LNCAP (cell line): ENCODE results near the gene FMN2.

Source experiments
- TF ChIP-seq, protein P1 (sequence below): fragments of 450-650 bp; IDR thresholded peaks from 2 replicates; pipeline ENCODE4 v1.5.1; 2017; ENCODE audit warnings: mild to moderate bottlenecking

FMN2 gene

GRCh38 chr1:240465531-240465940 lies 373.9 kb downstream of the FMN2 start:
- TF ChIP-seq, protein P1, sequence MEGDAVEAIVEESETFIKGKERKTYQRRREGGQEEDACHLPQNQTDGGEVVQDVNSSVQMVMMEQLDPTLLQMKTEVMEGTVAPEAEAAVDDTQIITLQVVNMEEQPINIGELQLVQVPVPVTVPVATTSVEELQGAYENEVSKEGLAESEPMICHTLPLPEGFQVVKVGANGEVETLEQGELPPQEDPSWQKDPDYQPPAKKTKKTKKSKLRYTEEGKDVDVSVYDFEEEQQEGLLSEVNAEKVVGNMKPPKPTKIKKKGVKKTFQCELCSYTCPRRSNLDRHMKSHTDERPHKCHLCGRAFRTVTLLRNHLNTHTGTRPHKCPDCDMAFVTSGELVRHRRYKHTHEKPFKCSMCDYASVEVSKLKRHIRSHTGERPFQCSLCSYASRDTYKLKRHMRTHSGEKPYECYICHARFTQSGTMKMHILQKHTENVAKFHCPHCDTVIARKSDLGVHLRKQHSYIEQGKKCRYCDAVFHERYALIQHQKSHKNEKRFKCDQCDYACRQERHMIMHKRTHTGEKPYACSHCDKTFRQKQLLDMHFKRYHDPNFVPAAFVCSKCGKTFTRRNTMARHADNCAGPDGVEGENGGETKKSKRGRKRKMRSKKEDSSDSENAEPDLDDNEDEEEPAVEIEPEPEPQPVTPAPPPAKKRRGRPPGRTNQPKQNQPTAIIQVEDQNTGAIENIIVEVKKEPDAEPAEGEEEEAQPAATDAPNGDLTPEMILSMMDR: no peak

GRCh38 chr1:240466509-240466908 lies 374.8 kb downstream of the FMN2 start:
- TF ChIP-seq, protein P1: no peak

DNA sequence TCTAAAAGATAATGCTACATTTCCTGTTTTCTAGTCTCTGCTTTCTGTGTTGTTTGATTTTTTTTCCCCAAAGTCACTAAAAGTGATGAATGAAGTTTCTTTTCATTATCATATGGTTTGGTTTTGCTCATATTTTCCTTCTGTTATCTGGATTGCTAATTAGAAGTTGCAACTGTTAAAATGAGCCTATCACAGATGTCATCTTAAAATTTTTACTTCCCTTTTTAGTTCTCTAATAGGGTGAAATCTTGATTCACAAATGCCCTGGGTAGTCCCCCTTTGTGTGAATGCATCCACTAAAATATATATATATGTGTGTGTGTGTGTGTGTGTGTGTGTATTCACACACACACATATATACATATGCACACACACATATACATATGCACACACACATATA lies 376.2 kb downstream of the FMN2 start:
- TF ChIP-seq, protein P1: no peak

- TF ChIP-seq, protein P1: no peak
These were observed 377.0 kb downstream of the FMN2 start for GRCh38 chr1:240468656-240469055.

- TF ChIP-seq, protein P1: no peak
These were observed 382.5 kb downstream of the FMN2 start for GRCh38 chr1:240474133-240474614.

- TF ChIP-seq, protein P1: no peak
These were observed 384.1 kb downstream of the FMN2 start for GRCh38 chr1:240475832-240476231.

DNA sequence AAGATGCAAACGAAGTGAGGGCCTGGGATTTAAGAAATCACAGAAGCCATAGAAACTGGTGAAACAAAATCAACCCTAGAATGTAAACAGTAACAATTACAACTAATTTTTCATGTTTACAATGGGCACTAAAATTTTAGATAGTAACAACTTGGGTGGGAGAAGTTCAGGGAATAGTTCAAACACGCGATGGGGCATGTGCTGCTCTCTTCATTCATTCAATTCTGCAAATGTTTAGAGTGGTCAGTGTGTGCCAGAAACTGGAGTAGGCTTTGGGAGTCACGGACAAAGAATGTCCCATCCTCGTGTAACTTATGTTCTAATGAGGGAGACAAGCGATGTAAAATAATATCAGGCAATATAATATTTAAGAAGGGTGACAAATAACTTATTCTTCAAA lies 386.9 kb downstream of the FMN2 start:
- TF ChIP-seq, protein P1: no peak

GRCh38 chr1:240484804-240485443 lies 393.2 kb downstream of the FMN2 start:
- TF ChIP-seq, protein P1: no peak
